ENCODE measurements around the gene CELA1. TPM values are rescaled to one million over a fixed set of nuclear protein-coding genes. Genes with fewer than 3 reads are reported as not detected.
"Not testable (repeated sequence)": the region's sequence is repeated elsewhere in the genome, so short reads cannot be mapped to it uniquely, and the experiment has no call there.

Gene CELA1
- total RNA-seq, 1 donor from 2014 or later: not detected

- intact Hi-C loops (cut with micrococcal nuclease): loop anchor here (1.0 to 10.0 kb wide), 4 partner anchors 46 to 818 kb away; partner anchors contain the start of genes DIP2B and SMAGP
Observed at GRCh38 chr12:51322452-51322851, 24.0 kb downstream of the CELA1 start.

- intact Hi-C loops (cut with micrococcal nuclease): loop anchor here (1.0 to 10.0 kb wide), 4 partner anchors 47 to 817 kb away; partner anchors contain the start of genes DIP2B and SMAGP
Observed at GRCh38 chr12:51321882-51322281, 24.6 kb downstream of the CELA1 start.

- intact Hi-C loops (cut with micrococcal nuclease): loop anchor here (10.0 kb wide), 2 partner anchors 46 to 816 kb away; partner anchors contain the start of genes DIP2B and SMAGP
Observed at GRCh38 chr12:51320695-51321320, 25.7 kb downstream of the CELA1 start.

- intact Hi-C loops (cut with micrococcal nuclease): loop anchor here (10.0 kb wide), 2 partner anchors 46 to 816 kb away; partner anchors contain the start of genes DIP2B and SMAGP
Observed at GRCh38 chr12:51320311-51320694, 26.2 kb downstream of the CELA1 start.

GRCh38 chr12:51318846-51319599, 27.5 kb downstream of the CELA1 start:
- intact Hi-C loops (cut with micrococcal nuclease): loop anchor here (1.0 to 2.0 kb wide), 4 partner anchors 11 to 101 kb away; partner anchors contain the start of genes DAZAP2 and POU6F1

GRCh38 chr12:51318057-51318806, 28.2 kb downstream of the CELA1 start:
- intact Hi-C loops (cut with micrococcal nuclease): loop anchor here (2.0 kb wide), 1 partner anchor 79 kb away; the partner anchor contains the start of gene DAZAP2

GRCh38 chr12:51311389-51311788, 35.1 kb downstream of the CELA1 start:
- intact Hi-C loops (cut with micrococcal nuclease): no loop called here

- intact Hi-C loops (cut with micrococcal nuclease): loop anchor here (5.0 kb wide), 1 partner anchor 34 kb away; no protein-coding TSS in a partner anchor
Observed at GRCh38 chr12:51307655-51308593, 38.6 kb downstream of the CELA1 start.

GRCh38 chr12:51306507-51306906, 40.0 kb downstream of the CELA1 start:
- intact Hi-C loops (cut with micrococcal nuclease): loop anchor here (5.0 kb wide), 1 partner anchor 36 kb away; no protein-coding TSS in a partner anchor

GRCh38 chr12:51300768-51301167, 45.7 kb downstream of the CELA1 start:
- intact Hi-C loops (cut with micrococcal nuclease): not testable (repeated sequence)

GRCh38 chr12:51295651-51296050, 50.8 kb downstream of the CELA1 start:
- intact Hi-C loops (cut with micrococcal nuclease): no loop called here

- intact Hi-C loops (cut with micrococcal nuclease): not testable (repeated sequence)
Observed at GRCh38 chr12:51294097-51294496, 52.4 kb downstream of the CELA1 start.

- intact Hi-C loops (cut with micrococcal nuclease): no loop called here
Observed at GRCh38 chr12:51293696-51294095, 52.8 kb downstream of the CELA1 start.

- intact Hi-C loops (cut with micrococcal nuclease): not testable (repeated sequence)
Observed at GRCh38 chr12:51291603-51292513, 54.6 kb downstream of the CELA1 start.

GRCh38 chr12:51285843-51286242, 60.6 kb downstream of the CELA1 start:
- intact Hi-C loops (cut with micrococcal nuclease): no loop called here

- intact Hi-C loops (cut with micrococcal nuclease): no loop called here
Observed at GRCh38 chr12:51281202-51281924, 65.1 kb downstream of the CELA1 start.
